GM23338 (cell line): Measurements from ENCODE around the gene OR5A1.

Experiments used
- CREB1 ChIP-seq: fragments of 250-450 bp; sonication (Bioruptor Pico); IDR thresholded peaks from 2 replicates; pipeline ENCODE4 v1.5.0; 2020; ENCODE audit warnings: low read depth, mild to moderate bottlenecking, moderate library complexity
- CTCF ChIP-seq, 2 experiments: fragments of 200-600 bp in 1 of 2; sonication (generic) in 1 of 2; conservative IDR thresholded peaks; 2 replicates each; pipeline versions ENCODE4 v1.5.1 to v1.6.1; 2016 to 2017; ENCODE audit warnings: antibody characterized with exemption in 2 of 2, low read depth in 2 of 2, mild to moderate bottlenecking in 2 of 2, moderate library complexity in 1 of 2
- ETS1 ChIP-seq: IDR thresholded peaks from 2 replicates; pipeline ENCODE4 v1.6.1; 2016; ENCODE audit warnings: antibody characterized with exemption
- EZH2 ChIP-seq: fragments of 200-600 bp; sonication (generic); IDR thresholded peaks from one replicate; pipeline ENCODE4 v1.8.0; 2017; ENCODE audit warnings: antibody characterized with exemption, mild to moderate bottlenecking, low read depth; ENCODE audit not compliant: unreplicated experiment
- EZH2phosphoT487 ChIP-seq: fragments of 200-600 bp; sonication (generic); IDR thresholded peaks from one replicate; pipeline ENCODE4 v1.8.1; 2018; ENCODE audit warnings: antibody characterized with exemption; ENCODE audit not compliant: unreplicated experiment
- JUNB ChIP-seq: IDR thresholded peaks from one replicate; pipeline ENCODE4 v1.6.1; 2016; ENCODE audit warnings: antibody characterized with exemption; ENCODE audit not compliant: unreplicated experiment
- NANOG ChIP-seq: IDR thresholded peaks from 2 replicates; pipeline ENCODE4 v1.6.1; 2016; ENCODE audit warnings: antibody characterized with exemption, borderline replicate concordance
- POLR2AphosphoS5 ChIP-seq: IDR thresholded peaks from 2 replicates; pipeline ENCODE4 v1.6.1; 2016; ENCODE audit warnings: antibody characterized with exemption, low read depth
- REST ChIP-seq: IDR thresholded peaks from one replicate; pipeline ENCODE4 v1.6.1; 2018; ENCODE audit warnings: antibody characterized with exemption; ENCODE audit not compliant: unreplicated experiment
- STAT1 ChIP-seq: IDR thresholded peaks from one replicate; pipeline ENCODE4 v1.6.1; 2016; ENCODE audit warnings: antibody characterized with exemption; ENCODE audit not compliant: unreplicated experiment
- ZNF114 ChIP-seq: fragments of 250-450 bp; sonication (Bioruptor Pico); IDR thresholded peaks from 2 replicates; pipeline ENCODE4 v1.5.0; 2020; ENCODE audit warnings: mild to moderate bottlenecking, moderate library complexity
- ZNF331 ChIP-seq: fragments of 250-450 bp; sonication (Bioruptor Pico); IDR thresholded peaks from 2 replicates; pipeline ENCODE4 v1.5.0; 2020; ENCODE audit warnings: low read depth, mild to moderate bottlenecking, moderate library complexity

- TF ChIP-seq CTCF (conservative IDR thresholded peaks at IDR 0.05; ENCODE audit: low read depth in 2 of 2) (no peak), EZH2 (no peak), REST (no peak), EZH2phosphoT487 (no peak), JUNB (no peak), NANOG (no peak), POLR2AphosphoS5 (no peak), ZNF331 (CRISPR knock-in tag) (no peak), ETS1 (no peak), CREB1 (CRISPR knock-in tag) (no peak), STAT1 (no peak), ZNF114 (CRISPR knock-in tag) (no peak)
Measured at GRCh38 chr11:59473015-59473414, 36.7 kb downstream of the OR5A1 start, which contains the start of gene OR4D10.
